GM12878 (cell line): ENCODE measurements around the gene ANAPC16. TPM values are rescaled to one million over a fixed set of nuclear protein-coding genes. Genes with fewer than 3 reads are reported as not detected.

Experiments
- ATAC-seq: fragments of 200-7000 bp; cut with Tn5 transposase; 3 replicates; pipeline ENCODE4 v1.9.1; 2020; ENCODE audit warnings: mild to moderate bottlenecking, moderate library complexity
- BruUV-seq: library from RNA; stranded (reverse); fragments of 400-500 nt; replicated peaks from 2 replicates; lab custom pipeline; 2021; lab: Mats Ljungman, UMichigan
- CTCF ChIA-PET: fragments of 300-600 bp; sonication (Branson Sonifier 250); formaldehyde crosslinking; extraction: SDS; loops from one replicate; lab custom pipeline; 2021; ENCODE audit warnings: inconsistent platforms; lab: Yijun Ruan, JAX
- POLR2A ChIA-PET: fragments of 350-600 bp; formaldehyde crosslinking; extraction: SDS; loops from one replicate; lab custom pipeline; 2021; ENCODE audit warnings: inconsistent platforms; lab: Charles Lee
- RAD21 ChIA-PET: fragments of 300-600 bp; sonication (Branson Sonifier 250); formaldehyde crosslinking; loops from one replicate; lab custom pipeline; 2023; ENCODE audit warnings: antibody characterized with exemption; ENCODE audit not compliant: unreplicated experiment; lab: Charles Lee
- SMC1A ChIA-PET: fragments of 300-600 bp; sonication (Branson Sonifier 250); formaldehyde crosslinking; loops from one replicate; lab custom pipeline; 2023; ENCODE audit not compliant: unreplicated experiment, uncharacterized antibody; lab: Charles Lee
- DNase-seq: peaks from one replicate; pipeline ENCODE4 v3.0.0-alpha.2; 2011; ENCODE audit warnings: low read depth, low spot score
- FAIRE-seq: peaks from 3 replicates; lab custom pipeline; 2011; peaks lifted over from hg19 to GRCh38; lab: Jason Lieb, UNC
- H2AFZ ChIP-seq: 2 replicates; pipeline ENCODE4 v1.6.0; 2011; ENCODE audit warnings: low read depth, low read length, control low read depth; ENCODE audit not compliant: control insufficient read depth
- H3K27ac ChIP-seq: 2 replicates; pipeline ENCODE4 v1.5.1; 2011; ENCODE audit warnings: control low read depth; ENCODE audit not compliant: control insufficient read depth, insufficient read depth
- H3K27me3 ChIP-seq, 2 experiments: replicated peaks in 1 of 2; 2 replicates each; pipeline versions ENCODE4 v1.6.0 to v1.6.1; 2011; ENCODE audit warnings: low read length in 1 of 2; ENCODE audit not compliant: control insufficient read depth in 2 of 2, insufficient read depth in 2 of 2
- H3K36me3 ChIP-seq, 2 experiments: 2 replicates each; pipeline ENCODE4 v1.5.1; 2011; ENCODE audit warnings: low read length in 1 of 2; ENCODE audit not compliant: control insufficient read depth in 2 of 2, insufficient read depth in 2 of 2
- H3K4me1 ChIP-seq: 2 replicates; pipeline ENCODE4 v1.6.1; 2011; ENCODE audit warnings: mild to moderate bottlenecking, low read length, moderate library complexity, mixed read lengths; ENCODE audit not compliant: control insufficient read depth, insufficient read depth
- H3K4me2 ChIP-seq: 2 replicates; pipeline ENCODE4 v1.6.0; 2011; ENCODE audit warnings: control low read depth; ENCODE audit not compliant: control insufficient read depth, insufficient read depth
- H3K4me3 ChIP-seq: fragments of 200-600 bp; sonication (generic); 2 replicates; pipeline ENCODE4 v1.5.1; 2016
- H3K79me2 ChIP-seq: 2 replicates; pipeline ENCODE4 v1.6.0; 2011; ENCODE audit warnings: low read length; ENCODE audit not compliant: control insufficient read depth, insufficient read depth
- H3K9ac ChIP-seq: 2 replicates; pipeline ENCODE4 v1.8.0; 2011; ENCODE audit warnings: low read length, control low read depth, mixed read lengths; ENCODE audit not compliant: control insufficient read depth, insufficient read depth
- H3K9me3 ChIP-seq: replicated peaks from 3 replicates; pipeline ENCODE4 v1.5.1; 2011; ENCODE audit warnings: mild to moderate bottlenecking, low read length; ENCODE audit not compliant: control insufficient read depth, insufficient read depth
- H4K20me1 ChIP-seq: 2 replicates; pipeline ENCODE4 v1.6.0; 2011; ENCODE audit not compliant: control insufficient read depth, insufficient read depth
- CBFB ChIP-seq: IDR thresholded peaks from 2 replicates; pipeline ENCODE4 v1.6.1; 2016; ENCODE audit warnings: antibody characterized with exemption, low read depth
- RBBP5 ChIP-seq: fragments of 200-600 bp; sonication (generic); conservative IDR thresholded peaks from 2 replicates; pipeline ENCODE4 v1.6.1; 2016
- SUPT20H ChIP-seq: IDR thresholded peaks from 2 replicates; pipeline ENCODE4 v1.6.1; 2011; ENCODE audit warnings: low read depth, mild to moderate bottlenecking, low read length, moderate library complexity, borderline replicate concordance; ENCODE audit not compliant: control insufficient read depth
- TCF3 ChIP-seq: IDR thresholded peaks from 2 replicates; pipeline ENCODE4 v1.6.1; 2012; ENCODE audit warnings: low read depth, mild to moderate bottlenecking, low read length, borderline replicate concordance; ENCODE audit not compliant: insufficient read depth
- WGBS: methylation state at CpG from one replicate; pipeline ENCODE4 v1.1.6; 2016; ENCODE audit warnings: low lambda C conversion rate; ENCODE audit not compliant: insufficient replicate concordance, insufficient coverage; ENCODE audit errors: missing lambda C conversion rate; 5-methylcytosine and 5-hydroxymethylcytosine counted together
- in situ Hi-C: fragments of 300-500 bp; cut with MboI; formaldehyde crosslinking; loops from 9 replicates; pipeline ENCODE4 v1.14.3; 2018; ENCODE audit warnings: mixed read lengths
- intact Hi-C: fragments of 100-400 bp; cut with micrococcal nuclease; formaldehyde crosslinking; loops from one replicate; pipeline ENCODE4 v1.14.2; 2022; ENCODE audit not compliant: unreplicated experiment
- polyA plus RNA-seq, 11 experiments: library from polyadenylated mRNA; depleted of rRNA in 4 of 11; unstranded in 6 of 11; stranded (reverse) in 5 of 11; fragments of >200 nt; fragmentation: Nextera tagmentation in 4 of 11; fragmentation: Illumina TruSeq in 1 of 11; extraction: Ambion mirVana in 4 of 11; extraction: Trizol in 1 of 11; gene quantifications; 1 replicate in 1 of 11; 2 replicates in 10 of 11; pipeline versions ENCODE4 v1.2.1 to v1.2.3, GENCODE V29; 2011 to 2016; ENCODE audit warnings: inconsistent platforms in 2 of 11, missing spikeins in 2 of 11, low read depth in 1 of 11
- total RNA-seq, 4 experiments: library from RNA; depleted of rRNA in 3 of 4; stranded (reverse); fragments of >200 nt in 3 of 4; fragmentation: Illumina TruSeq in 1 of 4; extraction: Trizol in 1 of 4; gene quantifications; 2 replicates each; pipeline versions ENCODE4 v1.2.1 to v1.2.3, GENCODE V29; 2013 to 2021
- TF ChIP-seq, protein P1 (sequence below): fragments of 450-650 bp; IDR thresholded peaks from 2 replicates; pipeline ENCODE4 v1.6.1; 2017; ENCODE audit warnings: mild to moderate bottlenecking, low read depth, inconsistent platforms; ENCODE audit not compliant: poor library complexity, severe bottlenecking

The ANAPC16 gene
- total and polyA plus RNA-seq, 10 of the 15 experiments (the other 5 are each of a cell fraction or from before 2014, with no cell fraction given): 66.9 to 208 (median 134) TPM

GRCh38 chr10:72167118-72167517 lies 48.7 kb upstream of the ANAPC16 start:
- intact Hi-C loops (no loop called here), in situ Hi-C loops (no loop called here)
- SMC1A ChIA-PET: interaction anchor here (0.6 kb wide), 2 partner anchors 162 to 1588 kb away, joined by 4 to 5 read pairs; no protein-coding TSS in a partner anchor
- Histone ChIP-seq H3K27me3 (no peaks in the 10 kb centered on the region), H3K36me3 (peaks cover 0 to 3% of the 10 kb centered on the region in 2 experiments; a peak in 2 of 4 replicates), H3K9me3 (no peaks in the 10 kb centered on the region; the same call in 2 of the 3 replicates), H3K4me2 (no peak overlapping the region), H2AFZ (no peak overlapping the region), H3K9ac (no peak overlapping the region), H3K4me3 (no peak overlapping the region), H3K4me1 (peaks cover 10% of the 10 kb centered on the region), H3K27ac (no peak overlapping the region), H3K79me2 (no peaks in the 10 kb centered on the region), H4K20me1 (no peaks in the 10 kb centered on the region)
- POLR2A ChIA-PET: no interaction called here
- TF ChIP-seq TCF3: no peak
- TF ChIP-seq CBFB: no peak
- TF ChIP-seq, protein P1, sequence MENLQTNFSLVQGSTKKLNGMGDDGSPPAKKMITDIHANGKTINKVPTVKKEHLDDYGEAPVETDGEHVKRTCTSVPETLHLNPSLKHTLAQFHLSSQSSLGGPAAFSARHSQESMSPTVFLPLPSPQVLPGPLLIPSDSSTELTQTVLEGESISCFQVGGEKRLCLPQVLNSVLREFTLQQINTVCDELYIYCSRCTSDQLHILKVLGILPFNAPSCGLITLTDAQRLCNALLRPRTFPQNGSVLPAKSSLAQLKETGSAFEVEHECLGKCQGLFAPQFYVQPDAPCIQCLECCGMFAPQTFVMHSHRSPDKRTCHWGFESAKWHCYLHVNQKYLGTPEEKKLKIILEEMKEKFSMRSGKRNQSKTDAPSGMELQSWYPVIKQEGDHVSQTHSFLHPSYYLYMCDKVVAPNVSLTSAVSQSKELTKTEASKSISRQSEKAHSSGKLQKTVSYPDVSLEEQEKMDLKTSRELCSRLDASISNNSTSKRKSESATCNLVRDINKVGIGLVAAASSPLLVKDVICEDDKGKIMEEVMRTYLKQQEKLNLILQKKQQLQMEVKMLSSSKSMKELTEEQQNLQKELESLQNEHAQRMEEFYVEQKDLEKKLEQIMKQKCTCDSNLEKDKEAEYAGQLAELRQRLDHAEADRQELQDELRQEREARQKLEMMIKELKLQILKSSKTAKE: no peak
- FAIRE-seq (no peak), ATAC-seq (no peak), DNase-seq (no peak)
- CTCF ChIA-PET: interaction anchor here (0.8 to 1.4 kb wide), 3 partner anchors 10 to 31 kb away, joined by 3 to 4 read pairs (median 3); no protein-coding TSS in a partner anchor
- RAD21 ChIA-PET: interaction anchor here (0.8 kb wide), 1 partner anchor 41 kb away, joined by 3 read pairs; no protein-coding TSS in a partner anchor
- BruUV-seq: no TSS peak
- WGBS: 99% methylated on average over 3 of the region's 3 CpGs

GRCh38 chr10:72170263-72170662 lies 45.5 kb upstream of the ANAPC16 start:
- in situ Hi-C loops: no loop called here
- ATAC-seq (no peak), FAIRE-seq (no peak), DNase-seq (no peak)
- Histone ChIP-seq H4K20me1 (no peaks in the 10 kb centered on the region), H3K27ac (no peak overlapping the region), H3K4me2 (no peak overlapping the region), H3K9ac (no peak overlapping the region), H3K4me1 (peaks cover 24% of the 10 kb centered on the region), H2AFZ (no peak overlapping the region), H3K27me3 (no peaks in the 10 kb centered on the region), H3K9me3 (no peaks in the 10 kb centered on the region; the same call in 2 of the 3 replicates), H3K36me3 (peaks cover 0 to under 1% of the 10 kb centered on the region in 2 experiments; a peak in 2 of 4 replicates), H3K79me2 (no peaks in the 10 kb centered on the region), H3K4me3 (no peak overlapping the region)
- TF ChIP-seq SUPT20H (no peak), RBBP5 (no peak)
- 98% methylated on average over 4 of the region's 4 CpGs for WGBS
- POLR2A ChIA-PET: no interaction called here
- intact Hi-C loops: loop anchor here (5.0 kb wide), 1 partner anchor 47 kb away; the partner anchor contains the start of genes ANAPC16 and ASCC1
- SMC1A ChIA-PET: no interaction called here
- RAD21 ChIA-PET: no interaction called here
- BruUV-seq: no TSS peak
- CTCF ChIA-PET: no interaction called here
